ENCODE data around the gene KCTD3.

KCTD3 gene

GRCh38 chr1:215607412-215607811, 40.3 kb downstream of the KCTD3 start:
- no peak for DNase-seq

- no peak for DNase-seq
Measured at GRCh38 chr1:215608646-215609045, 41.5 kb downstream of the KCTD3 start.

GRCh38 chr1:215612391-215612790, 45.3 kb downstream of the KCTD3 start:
- DNase-seq, result no peak

GRCh38 chr1:215617979-215618378, 50.9 kb downstream of the KCTD3 start:
- DNase-seq, result no peak

GRCh38 chr1:215623162-215623561, 56.1 kb downstream of the KCTD3 start:
- no peak for DNase-seq

GRCh38 chr1:215625949-215626348, 58.8 kb downstream of the KCTD3 start:
- no peak for DNase-seq

- no peak for DNase-seq
Measured at GRCh38 chr1:215631040-215631439, 63.9 kb downstream of the KCTD3 start.

GRCh38 chr1:215631489-215631888, 64.4 kb downstream of the KCTD3 start:
- peak; percentile 64 for DNase-seq

GRCh38 chr1:215635827-215636226, 68.7 kb downstream of the KCTD3 start:
- DNase-seq, result no peak

- DNase-seq, result no peak
Measured at GRCh38 chr1:215636258-215636965, 69.3 kb downstream of the KCTD3 start.

- no peak for DNase-seq
Measured at GRCh38 chr1:215637041-215637573, 70.0 kb downstream of the KCTD3 start.

GRCh38 chr1:215640429-215641148, 73.5 kb downstream of the KCTD3 start:
- no peak for DNase-seq

- no peak for DNase-seq
Measured at GRCh38 chr1:215643592-215644321, 76.7 kb downstream of the KCTD3 start.

GRCh38 chr1:215645182-215645581, 78.1 kb downstream of the KCTD3 start:
- DNase-seq, result no peak

- DNase-seq, result no peak
Measured at GRCh38 chr1:215645861-215646260, 78.8 kb downstream of the KCTD3 start.

GRCh38 chr1:215647738-215648137, 80.6 kb downstream of the KCTD3 start:
- DNase-seq, result no peak

GRCh38 chr1:215648957-215649356, 81.9 kb downstream of the KCTD3 start:
- DNase-seq, result no peak

GRCh38 chr1:215650446-215651149, 83.5 kb downstream of the KCTD3 start:
- no peak for DNase-seq

- DNase-seq, result no peak
Measured at GRCh38 chr1:215651867-215652266, 84.8 kb downstream of the KCTD3 start.

GRCh38 chr1:215652371-215652770, 85.3 kb downstream of the KCTD3 start:
- no peak for DNase-seq

GRCh38 chr1:215657047-215657446, 89.9 kb downstream of the KCTD3 start:
- DNase-seq, result no peak

GRCh38 chr1:215660259-215660658, 93.2 kb downstream of the KCTD3 start:
- no peak for DNase-seq

- no peak for DNase-seq
Measured at GRCh38 chr1:215661033-215661432, 93.9 kb downstream of the KCTD3 start.

Measured in NCI-H1105 (cell line).